Tibial nerve (tissue), 4 donors: ENCODE measurements around the gene TAS1R1. TPM values are rescaled to one million over a fixed set of nuclear protein-coding genes. Genes with fewer than 3 reads are reported as not detected.
A peak's percentile ranks its signal among the peaks of the same experiment; 100 is the strongest.

Experiments
- DNase-seq, 2 donors: peaks; one replicate each; pipeline ENCODE4 v3.0.0-alpha.2; 2019; ENCODE audit warnings: low spot score in 2 of 2
- H3K27ac ChIP-seq, 4 donors: fragments of 200-600 bp; sonication (generic) in 3 of 4; one replicate each; pipeline ENCODE4 v1.5.1; 2017 to 2019; ENCODE audit warnings: mild to moderate bottlenecking in 1 of 4
- H3K27me3 ChIP-seq, 2 donors: fragments of 200-600 bp; sonication (generic) in 1 of 2; one replicate each; pipeline versions ENCODE4 v1.5.1 to v1.6.0; 2017 to 2019
- H3K36me3 ChIP-seq, 3 donors: fragments of 200-600 bp; sonication (generic); one replicate each; pipeline ENCODE4 v1.5.1; 2018 to 2019
- H3K4me1 ChIP-seq, 4 donors: fragments of 200-600 bp; sonication (generic) in 3 of 4; one replicate each; pipeline ENCODE4 v1.5.1; 2017 to 2019
- H3K4me3 ChIP-seq, 4 donors: fragments of 200-600 bp; sonication (generic) in 3 of 4; one replicate each; pipeline ENCODE4 v1.5.1; 2017 to 2019; ENCODE audit warnings: mild to moderate bottlenecking in 1 of 4, moderate library complexity in 1 of 4
- H3K9me3 ChIP-seq, 4 donors: fragments of 200-600 bp; sonication (generic) in 3 of 4; one replicate each; pipeline ENCODE4 v1.5.1; 2017 to 2019
- CTCF ChIP-seq, 5 experiments: fragments of 200-600 bp in 3 of 5; fragments of 450-650 bp in 2 of 5; sonication (generic) in 3 of 5; IDR thresholded peaks; one replicate each; pipeline ENCODE4 v1.5.1; 2016 to 2019; ENCODE audit warnings: antibody characterized with exemption in 5 of 5, mild to moderate bottlenecking in 3 of 5, moderate library complexity in 2 of 5
- EP300 ChIP-seq, 2 donors: sonication (generic); formaldehyde crosslinking; IDR thresholded peaks; one replicate each; pipeline ENCODE4 v1.6.1; 2017; ENCODE audit warnings: antibody characterized with exemption in 2 of 2, mild to moderate bottlenecking in 1 of 2
- POLR2A ChIP-seq, 2 donors: fragments of 450-650 bp; IDR thresholded peaks; one replicate each; pipeline ENCODE4 v1.6.1; 2017; ENCODE audit warnings: antibody characterized with exemption in 2 of 2, mild to moderate bottlenecking in 2 of 2, moderate library complexity in 2 of 2
- WGBS, 2 donors: methylation state at CpG; one replicate each; pipeline ENCODE4 v1.1.5; 2018; 5-methylcytosine and 5-hydroxymethylcytosine counted together
- total RNA-seq, 4 donors: library from RNA; depleted of rRNA; stranded (reverse); fragments of >200 nt; gene quantifications; one replicate each; pipeline ENCODE4 v1.1.0, GENCODE V29; 2016

The TAS1R1 gene
- total RNA-seq, 4 donors from 2014 or later = 0.22 to 0.78 TPM; not detected in 2

- Histone ChIP-seq H3K36me3 (no peaks in the 10 kb centered on the region), H3K4me1 (peaks cover 0 to 61% (median 13%) of the 10 kb centered on the region in 4 donors), H3K9me3 (no peaks in the 10 kb centered on the region), H3K27ac (peak overlapping the region in 2 of 4 donors; percentile 67 to 89), H3K27me3 (peaks cover 0 to 4% of the 10 kb centered on the region in 2 donors), H3K4me3 (no peak overlapping the region)
- 81% methylated on average over 6 of the region's 6 CpGs for WGBS, 2 donors
- no peak for TF ChIP-seq CTCF (IDR thresholded peaks at IDR 0.05)
- TF ChIP-seq EP300 (IDR thresholded peaks at IDR 0.05) = no peak
- TF ChIP-seq POLR2A (IDR thresholded peaks at IDR 0.05) = no peak
- no peak for DNase-seq
Observed at GRCh38 chr1:6510493-6510892, 44.6 kb upstream of the TAS1R1 start.

- no peak overlapping the region for H3K4me3 ChIP-seq
- no peaks in the 10 kb centered on the region for H3K9me3 ChIP-seq
- no peaks in the 10 kb centered on the region for H3K36me3 ChIP-seq
- no peak for TF ChIP-seq CTCF (IDR thresholded peaks at IDR 0.05)
- TF ChIP-seq EP300 (IDR thresholded peaks at IDR 0.05) = no peak
- TF ChIP-seq POLR2A (IDR thresholded peaks at IDR 0.05) = no peak
- no peak for DNase-seq
- WGBS, 2 donors = 56 to 75% methylated on average over 6 of the region's 6 CpGs
- peaks cover 0 to 4% of the 10 kb centered on the region in 2 donors for H3K27me3 ChIP-seq
- H3K27ac ChIP-seq = peak overlapping the region in 2 of 4 donors; percentile 67 to 89
- peaks cover 0 to 59% (median 13%) of the 10 kb centered on the region in 4 donors for H3K4me1 ChIP-seq
Observed at GRCh38 chr1:6511056-6511455, 44.1 kb upstream of the TAS1R1 start.

- H3K4me1 ChIP-seq = peaks cover 0 to 52% (median 8%) of the 10 kb centered on the region in 4 donors
- TF ChIP-seq CTCF (IDR thresholded peaks at IDR 0.05) = no peak
- TF ChIP-seq POLR2A (IDR thresholded peaks at IDR 0.05) = no peak
- TF ChIP-seq EP300 (IDR thresholded peaks at IDR 0.05) = no peak
- 58 to 73% methylated on average over 6 to 16 of the region's 16 CpGs for WGBS, 2 donors
- DNase-seq = no peak
- peak overlapping the region in 1 of 4 donors; percentile 89 for H3K27ac ChIP-seq
- peaks cover 0 to under 1% of the 10 kb centered on the region in 2 donors for H3K27me3 ChIP-seq
- H3K36me3 ChIP-seq = no peaks in the 10 kb centered on the region
- no peak overlapping the region for H3K4me3 ChIP-seq
- H3K9me3 ChIP-seq = no peaks in the 10 kb centered on the region
Observed at GRCh38 chr1:6511561-6512244, 43.4 kb upstream of the TAS1R1 start.

- Histone ChIP-seq H3K36me3 (no peaks in the 10 kb centered on the region), H3K27ac (peak overlapping the region in 1 of 4 donors; percentile 89), H3K4me1 (peaks cover 0 to 46% (median 4%) of the 10 kb centered on the region in 4 donors), H3K9me3 (no peaks in the 10 kb centered on the region), H3K27me3 (no peaks in the 10 kb centered on the region), H3K4me3 (no peak overlapping the region)
- WGBS, 2 donors = 80 to 97% methylated on average over 8 to 13 of the region's 19 CpGs
- TF ChIP-seq EP300 (IDR thresholded peaks at IDR 0.05) (no peak), POLR2A (IDR thresholded peaks at IDR 0.05) (no peak), CTCF (IDR thresholded peaks at IDR 0.05) (no peak)
- DNase-seq = no peak
Observed at GRCh38 chr1:6512245-6512907, 42.7 kb upstream of the TAS1R1 start.

- H3K4me3 ChIP-seq = no peak overlapping the region
- H3K4me1 ChIP-seq = peaks cover 0 to 41% (median 2%) of the 10 kb centered on the region in 4 donors
- H3K27ac ChIP-seq = peak overlapping the region in 1 of 4 donors; percentile 89
- no peaks in the 10 kb centered on the region for H3K36me3 ChIP-seq
- WGBS, 2 donors = 70 to 76% methylated on average over 7 to 8 of the region's 8 CpGs
- H3K9me3 ChIP-seq = no peaks in the 10 kb centered on the region
- TF ChIP-seq EP300 (IDR thresholded peaks at IDR 0.05) (no peak), POLR2A (IDR thresholded peaks at IDR 0.05) (no peak), CTCF (IDR thresholded peaks at IDR 0.05) (no peak)
- no peaks in the 10 kb centered on the region for H3K27me3 ChIP-seq
- DNase-seq = no peak
Observed at GRCh38 chr1:6512908-6513280, 42.2 kb upstream of the TAS1R1 start.
